Endothelial cell of umbilical vein (primary cell): Measurements from ENCODE around the gene BRD2. TPM values are rescaled to one million over a fixed set of nuclear protein-coding genes. Genes with fewer than 3 reads are reported as not detected.

Source experiments
- BruUV-seq: library from RNA; stranded (reverse); fragments of 400-500 nt; replicated peaks from 2 replicates; lab custom pipeline; 2021; lab: Mats Ljungman, UMichigan
- CTCF ChIA-PET: fragments of 300-600, 350-600 bp; sonication (Branson Sonifier 250); formaldehyde crosslinking; loops from one replicate; lab custom pipeline; 2021; ENCODE audit warnings: antibody characterized with exemption, inconsistent platforms; lab: Charles Lee
- POLR2A ChIA-PET: fragments of 300-600, 350-600 bp; sonication (Branson Sonifier 250); formaldehyde crosslinking; loops from one replicate; lab custom pipeline; 2021; ENCODE audit warnings: antibody characterized with exemption, inconsistent platforms; lab: Charles Lee
- DNase-seq: peaks from one replicate; pipeline ENCODE4 v3.0.0-alpha.2; 2011; ENCODE audit warnings: low read depth, low spot score
- FAIRE-seq: peaks from 2 replicates; lab custom pipeline; 2011; peaks lifted over from hg19 to GRCh38; lab: Jason Lieb, UNC
- H2AFZ ChIP-seq: 2 replicates; pipeline ENCODE4 v1.6.0; 2012; ENCODE audit warnings: low read depth, low read length, control low read depth, inconsistent platforms
- H3K27ac ChIP-seq: 2 replicates; pipeline ENCODE4 v1.5.1; 2011; ENCODE audit warnings: low read depth, mild to moderate bottlenecking, control low read depth, low read length, moderate library complexity; ENCODE audit not compliant: insufficient read depth
- H3K27me3 ChIP-seq, 2 experiments: 2 replicates each; pipeline versions ENCODE4 v1.6.0 to v1.6.1; 2011; ENCODE audit warnings: low read length in 2 of 2, mixed read lengths in 1 of 2; ENCODE audit not compliant: control insufficient read depth in 2 of 2, insufficient read depth in 2 of 2
- H3K36me3 ChIP-seq, 2 experiments: 2 replicates in 1 of 2; 3 replicates in 1 of 2; pipeline ENCODE4 v1.5.1; 2011; ENCODE audit warnings: low read length in 2 of 2, mild to moderate bottlenecking in 1 of 2, moderate library complexity in 1 of 2; ENCODE audit not compliant: control insufficient read depth in 2 of 2, insufficient read depth in 2 of 2; ENCODE audit errors: extremely low read depth in 1 of 2
- H3K4me1 ChIP-seq: 3 replicates; pipeline ENCODE4 v1.5.1; 2011; ENCODE audit warnings: mild to moderate bottlenecking, low read length; ENCODE audit not compliant: control insufficient read depth, insufficient read depth; ENCODE audit errors: extremely low read depth
- H3K4me2 ChIP-seq: 2 replicates; pipeline ENCODE4 v1.6.1; 2011; ENCODE audit warnings: low read length, control low read depth, mixed read lengths; ENCODE audit not compliant: insufficient read depth
- H3K4me3 ChIP-seq, 3 experiments: fragments of 200-600 bp in 1 of 3; sonication (generic), shearing (Covaris generic) in 1 of 3; replicated peaks in 1 of 3; 2 replicates each; pipeline ENCODE4 v1.5.1; 2011 to 2016; ENCODE audit warnings: control low read depth in 3 of 3, low read length in 3 of 3, mild to moderate bottlenecking in 2 of 3, inconsistent platforms in 1 of 3, low read depth in 1 of 3, moderate library complexity in 1 of 3; ENCODE audit not compliant: insufficient read depth in 1 of 3
- H3K79me2 ChIP-seq: 2 replicates; pipeline ENCODE4 v1.6.0; 2012; ENCODE audit warnings: low read length, inconsistent platforms; ENCODE audit not compliant: control insufficient read depth, insufficient read depth
- H3K9ac ChIP-seq: replicated peaks from 2 replicates; pipeline ENCODE3; 2011; ENCODE audit warnings: low read length, control low read depth; ENCODE audit not compliant: insufficient read depth; ENCODE audit errors: extremely low read depth
- H3K9me1 ChIP-seq: replicated peaks from 3 replicates; pipeline ENCODE4 v1.6.0; 2011; ENCODE audit warnings: mild to moderate bottlenecking, low read length; ENCODE audit not compliant: control insufficient read depth, insufficient read depth; ENCODE audit errors: extremely low read depth
- H3K9me3 ChIP-seq: replicated peaks from 2 replicates; pipeline ENCODE4 v1.5.1; 2012; ENCODE audit warnings: low read length, inconsistent platforms; ENCODE audit not compliant: control insufficient read depth, insufficient read depth
- H4K20me1 ChIP-seq: replicated peaks from 2 replicates; pipeline ENCODE3; 2011; ENCODE audit warnings: mild to moderate bottlenecking, low read length; ENCODE audit not compliant: control insufficient read depth, insufficient read depth; ENCODE audit errors: extremely low read depth
- EZH2 ChIP-seq: IDR thresholded peaks from 2 replicates; pipeline ENCODE4 v1.6.1; 2012; ENCODE audit warnings: borderline replicate concordance, low read depth, mild to moderate bottlenecking, moderate library complexity, low read length, inconsistent platforms; ENCODE audit not compliant: severe bottlenecking
- FOS ChIP-seq: IDR thresholded peaks from 2 replicates; pipeline ENCODE4 v1.6.1; 2011; ENCODE audit warnings: mild to moderate bottlenecking, low read length, moderate library complexity, borderline replicate concordance; ENCODE audit not compliant: insufficient read depth
- GATA2 ChIP-seq: IDR thresholded peaks from 2 replicates; pipeline ENCODE4 v1.7.0; 2011; ENCODE audit warnings: low read depth, mild to moderate bottlenecking, moderate library complexity, mixed read lengths, low read length; ENCODE audit not compliant: insufficient read length, insufficient read depth
- JUN ChIP-seq: IDR thresholded peaks from 2 replicates; pipeline ENCODE4 v1.6.1; 2011; ENCODE audit warnings: borderline replicate concordance, low read depth; ENCODE audit not compliant: insufficient read length, insufficient read depth
- MAX ChIP-seq: IDR thresholded peaks from 2 replicates; pipeline ENCODE4 v1.6.1; 2011; ENCODE audit not compliant: insufficient read depth, insufficient read length
- POLR2A ChIP-seq: IDR thresholded peaks from 2 replicates; pipeline ENCODE4 v1.6.1; 2012; ENCODE audit warnings: low read depth, mild to moderate bottlenecking, control low read depth, low read length
- POLR2AphosphoS5 ChIP-seq: IDR thresholded peaks from 2 replicates; pipeline ENCODE4 v1.6.1; 2012; ENCODE audit warnings: low read depth, mild to moderate bottlenecking, control low read depth, low read length, moderate library complexity; ENCODE audit not compliant: insufficient read depth
- dilution Hi-C: fragments of 300-500 bp; cut with MboI; formaldehyde crosslinking; loops from one replicate; pipeline ENCODE4 v1.15.0; 2019; ENCODE audit warnings: low sequenced_read_pairs; ENCODE audit not compliant: extremely low pct_ligation_motif_present
- intact Hi-C: fragments of 100-400 bp; cut with micrococcal nuclease; formaldehyde crosslinking; loops from one replicate; pipeline ENCODE4 v1.10.0; 2022
- polyA plus RNA-seq, 4 experiments: library from polyadenylated mRNA; depleted of rRNA in 3 of 4; stranded (reverse) in 3 of 4; unstranded in 1 of 4; fragments of >200 nt; gene quantifications; 2 replicates each; pipeline versions ENCODE4 v1.2.1 to v1.2.3, GENCODE V29; 2011 to 2012; ENCODE audit warnings: missing spikeins in 1 of 4
- total RNA-seq: library from RNA; stranded (reverse); gene quantifications from 2 replicates; pipeline ENCODE4 v1.2.3, GENCODE V29; 2021
- TF ChIP-seq, protein P1 (sequence below), 2 donors: IDR thresholded peaks; 1 replicate in 1 of 2; 2 replicates in 1 of 2; pipeline ENCODE4 v1.5.1; 2011; ENCODE audit warnings: low read length in 2 of 2, mild to moderate bottlenecking in 2 of 2, moderate library complexity in 2 of 2, control low read depth in 1 of 2, inconsistent platforms in 1 of 2, low read depth in 1 of 2; ENCODE audit not compliant: insufficient read depth in 1 of 2; ENCODE audit errors: extremely low read depth in 1 of 2

BRD2 gene
- total and polyA plus RNA-seq, 2 donors (not counting 3 experiments of a cell fraction or from before 2014, with no cell fraction given): 131 to 197 TPM

DNA sequence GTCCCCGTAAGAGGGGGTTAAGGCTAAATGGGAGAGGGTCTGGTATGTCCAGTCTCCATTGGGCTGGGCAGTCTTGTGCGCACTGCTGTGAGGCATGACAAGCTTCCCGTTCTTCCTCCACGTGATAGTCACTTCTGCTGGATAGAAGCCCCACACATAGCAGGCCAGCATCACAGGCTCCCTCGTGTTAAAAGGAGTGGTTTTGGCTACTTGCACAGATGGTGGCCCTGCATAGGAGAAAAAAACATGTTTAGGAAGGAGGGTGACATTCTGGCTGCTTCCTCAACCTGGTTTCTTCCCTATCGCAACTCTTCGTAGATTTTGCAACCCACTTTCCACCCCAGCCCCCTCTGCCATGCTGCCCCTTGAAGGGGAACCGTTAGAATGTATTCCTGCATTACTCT, 31.2 kb upstream of the BRD2 start:
- FAIRE-seq (no peak), DNase-seq (no peak)
- no peaks in the 10 kb centered on the region for H3K36me3 ChIP-seq
- TF ChIP-seq JUN (no peak), MAX (no peak), GATA2 (no peak)
- no peak overlapping the region for H3K9ac ChIP-seq
- no TSS peak for BruUV-seq
- H3K4me2 ChIP-seq: no peak overlapping the region
- intact Hi-C loops: no loop called here
- H3K4me3 ChIP-seq: no peak overlapping the region
- H3K9me1 ChIP-seq: no peaks in the 10 kb centered on the region
- CTCF ChIA-PET: interaction anchor here (1.0 to 8.5 kb wide), 3 partner anchors 17 to 189 kb away, joined by 3 to 580 read pairs (median 174); partner anchors contain the start of gene HLA-DMA
- dilution Hi-C loops: no loop called here
- POLR2A ChIA-PET: no interaction called here
- no peaks in the 10 kb centered on the region for H3K9me3 ChIP-seq
- no peak overlapping the region for H2AFZ ChIP-seq
- peaks cover 7% of the 10 kb centered on the region for H3K4me1 ChIP-seq
- no peaks in the 10 kb centered on the region for H4K20me1 ChIP-seq
- H3K79me2 ChIP-seq: no peaks in the 10 kb centered on the region
- H3K27me3 ChIP-seq: peaks cover 36 to 72% of the 10 kb centered on the region in 2 experiments
- H3K27ac ChIP-seq: no peak overlapping the region

GRCh38 chr6:32938494-32938893, 29.9 kb upstream of the BRD2 start:
- H3K9me3 ChIP-seq: no peaks in the 10 kb centered on the region
- H2AFZ ChIP-seq: no peak overlapping the region
- DNase-seq (no peak), FAIRE-seq (no peak)
- ChIA-PET POLR2A (no interaction called here), CTCF (interaction anchor here (5.7 kb wide), 1 partner anchor 47 kb away, joined by 53 read pairs; no protein-coding TSS in a partner anchor)
- no peaks in the 10 kb centered on the region for H3K79me2 ChIP-seq
- peaks cover 36 to 73% of the 10 kb centered on the region in 2 experiments for H3K27me3 ChIP-seq
- no peak overlapping the region for H3K4me2 ChIP-seq
- intact Hi-C loops (no loop called here), dilution Hi-C loops (no loop called here)
- no peak overlapping the region for H3K4me3 ChIP-seq
- no peaks in the 10 kb centered on the region for H3K36me3 ChIP-seq
- no peak for TF ChIP-seq EZH2
- TF ChIP-seq GATA2: no peak
- TF ChIP-seq FOS: no peak
- TF ChIP-seq POLR2A: no peak
- TF ChIP-seq, protein P1, sequence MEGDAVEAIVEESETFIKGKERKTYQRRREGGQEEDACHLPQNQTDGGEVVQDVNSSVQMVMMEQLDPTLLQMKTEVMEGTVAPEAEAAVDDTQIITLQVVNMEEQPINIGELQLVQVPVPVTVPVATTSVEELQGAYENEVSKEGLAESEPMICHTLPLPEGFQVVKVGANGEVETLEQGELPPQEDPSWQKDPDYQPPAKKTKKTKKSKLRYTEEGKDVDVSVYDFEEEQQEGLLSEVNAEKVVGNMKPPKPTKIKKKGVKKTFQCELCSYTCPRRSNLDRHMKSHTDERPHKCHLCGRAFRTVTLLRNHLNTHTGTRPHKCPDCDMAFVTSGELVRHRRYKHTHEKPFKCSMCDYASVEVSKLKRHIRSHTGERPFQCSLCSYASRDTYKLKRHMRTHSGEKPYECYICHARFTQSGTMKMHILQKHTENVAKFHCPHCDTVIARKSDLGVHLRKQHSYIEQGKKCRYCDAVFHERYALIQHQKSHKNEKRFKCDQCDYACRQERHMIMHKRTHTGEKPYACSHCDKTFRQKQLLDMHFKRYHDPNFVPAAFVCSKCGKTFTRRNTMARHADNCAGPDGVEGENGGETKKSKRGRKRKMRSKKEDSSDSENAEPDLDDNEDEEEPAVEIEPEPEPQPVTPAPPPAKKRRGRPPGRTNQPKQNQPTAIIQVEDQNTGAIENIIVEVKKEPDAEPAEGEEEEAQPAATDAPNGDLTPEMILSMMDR (IDR thresholded peaks at IDR 0.05; ENCODE audit: extremely low read depth in 1 of 2, insufficient read depth in 1 of 2, low read depth in 1 of 2, low read length in 2 of 2): no peak
- TF ChIP-seq POLR2AphosphoS5: no peak
- TF ChIP-seq JUN: no peak
- peaks cover 7% of the 10 kb centered on the region for H3K4me1 ChIP-seq
- H4K20me1 ChIP-seq: no peaks in the 10 kb centered on the region
- H3K27ac ChIP-seq: no peak overlapping the region
- no peak overlapping the region for H3K9ac ChIP-seq
- no peaks in the 10 kb centered on the region for H3K9me1 ChIP-seq
- no TSS peak for BruUV-seq
